Liver (tissue), 9 donors: Measurements from ENCODE around the gene PCNA. TPM values are rescaled to one million over a fixed set of nuclear protein-coding genes. Genes with fewer than 3 reads are reported as not detected.
"Not testable (repeated sequence)": the region's sequence is repeated elsewhere in the genome, so short reads cannot be mapped to it uniquely, and the experiment has no call there.

ENCODE experiments used
- DNase-seq: peaks from one replicate; pipeline ENCODE4 v3.0.0-alpha.2; 2017; ENCODE audit warnings: low spot score
- H3K27ac ChIP-seq, 2 donors: one replicate each; pipeline ENCODE4 v1.7.0; 2013; ENCODE audit warnings: inconsistent platforms in 2 of 2, low read length in 2 of 2, control low read depth in 1 of 2, low read depth in 1 of 2, mild to moderate bottlenecking in 1 of 2
- H3K27me3 ChIP-seq, 4 donors: one replicate each; pipeline versions ENCODE4 v1.6.1 to v1.7.0; 2013; ENCODE audit warnings: low read length in 3 of 4, inconsistent platforms in 1 of 4, mild to moderate bottlenecking in 1 of 4, moderate library complexity in 1 of 4; ENCODE audit not compliant: control insufficient read depth in 4 of 4, insufficient read depth in 4 of 4
- H3K36me3 ChIP-seq, 4 donors: one replicate each; pipeline versions ENCODE4 v1.6.1 to v1.7.0; 2013; ENCODE audit warnings: low read length in 3 of 4, mild to moderate bottlenecking in 3 of 4, low read depth in 1 of 4, moderate library complexity in 1 of 4; ENCODE audit not compliant: control insufficient read depth in 4 of 4, insufficient read depth in 3 of 4
- H3K4me1 ChIP-seq, 4 donors: one replicate each; pipeline versions ENCODE4 v1.6.1 to v1.7.0; 2013; ENCODE audit warnings: low read length in 3 of 4, mild to moderate bottlenecking in 3 of 4, moderate library complexity in 1 of 4; ENCODE audit not compliant: control insufficient read depth in 4 of 4, insufficient read depth in 4 of 4
- H3K4me3 ChIP-seq, 3 donors: one replicate each; pipeline versions ENCODE4 v1.6.1 to v1.7.0; 2013; ENCODE audit warnings: low read length in 3 of 3, control low read depth in 1 of 3, low read depth in 1 of 3, mild to moderate bottlenecking in 1 of 3
- H3K9ac ChIP-seq, 2 donors: one replicate each; pipeline ENCODE4 v1.7.0; 2013; ENCODE audit warnings: low read length in 2 of 2, mild to moderate bottlenecking in 2 of 2, moderate library complexity in 2 of 2, control low read depth in 1 of 2, low read depth in 1 of 2
- H3K9me3 ChIP-seq, 4 donors: one replicate each; pipeline versions ENCODE4 v1.6.1 to v1.7.0; 2013; ENCODE audit warnings: low read length in 3 of 4; ENCODE audit not compliant: control insufficient read depth in 4 of 4
- CTCF ChIP-seq: fragments of 150-350 bp; IDR thresholded peaks from 2 replicates; pipeline ENCODE4 v1.5.1; 2017; ENCODE audit warnings: improper control_type of control experiment, low read depth, low read length; ENCODE audit not compliant: missing input control
- GABPA ChIP-seq, 2 donors: IDR thresholded peaks in 1 of 2; conservative IDR thresholded peaks in 1 of 2; 2 replicates each; pipeline ENCODE4 v1.6.1; 2016; ENCODE audit warnings: antibody characterized with exemption in 2 of 2, mild to moderate bottlenecking in 1 of 2, moderate library complexity in 1 of 2
- HNF4A ChIP-seq, 2 donors: conservative IDR thresholded peaks; 2 replicates each; pipeline ENCODE4 v1.6.1; 2016; ENCODE audit warnings: antibody characterized with exemption in 2 of 2, mild to moderate bottlenecking in 2 of 2
- HNF4G ChIP-seq: IDR thresholded peaks from 2 replicates; pipeline ENCODE4 v1.6.1; 2016; ENCODE audit warnings: antibody characterized with exemption
- MAX ChIP-seq: IDR thresholded peaks from 2 replicates; pipeline ENCODE4 v1.6.1; 2016; ENCODE audit warnings: antibody characterized with exemption
- NR2F2 ChIP-seq: IDR thresholded peaks from 2 replicates; pipeline ENCODE4 v1.6.1; 2016; ENCODE audit warnings: antibody characterized with exemption
- RAD21 ChIP-seq, 2 donors: IDR thresholded peaks; 2 replicates each; pipeline ENCODE4 v1.6.1; 2016; ENCODE audit warnings: antibody characterized with exemption in 2 of 2, mild to moderate bottlenecking in 2 of 2
- RXRA ChIP-seq, 2 donors: IDR thresholded peaks; 2 replicates each; pipeline ENCODE4 v1.6.1; 2017 to 2018; ENCODE audit warnings: antibody characterized with exemption in 2 of 2, mild to moderate bottlenecking in 1 of 2
- TAF1 ChIP-seq: conservative IDR thresholded peaks from 2 replicates; pipeline ENCODE4 v1.6.1; 2016; ENCODE audit warnings: antibody characterized with exemption, mild to moderate bottlenecking
- YY1 ChIP-seq: IDR thresholded peaks from 2 replicates; pipeline ENCODE4 v1.6.1; 2016; ENCODE audit warnings: antibody characterized with exemption, mild to moderate bottlenecking
- WGBS: extraction: QIAGEN DNeasy Blood & Tissue Kit; methylation state at CpG from one replicate; pipeline ENCODE4 v1.1.7; 2013; 5-methylcytosine and 5-hydroxymethylcytosine counted together
- polyA plus RNA-seq, 2 donors: library from polyadenylated mRNA; stranded (reverse) in 1 of 2; unstranded in 1 of 2; fragments of 200-250 nt in 1 of 2; fragments of >200 nt in 1 of 2; fragmentation: Nextera tagmentation in 1 of 2; extraction: Ambion mirVana in 1 of 2; gene quantifications; one replicate each; pipeline versions ENCODE4 v1.2.1 to v1.2.3, GENCODE V29; 2013 to 2015
- total RNA-seq, 2 donors: library from RNA; depleted of rRNA; stranded (reverse); fragments of >200 nt; gene quantifications; one replicate each; pipeline ENCODE4 v1.2.3, GENCODE V29; 2014
- donor health status: healthy.
- donor health status: healthy.
- donor health status: healthy.
- donor health status: healthy.
- donor health status: healthy.

The PCNA gene
- total and polyA plus RNA-seq, 4 donors, result 14.1 to 161 (median 23.8) TPM

GRCh38 chr20:5080384-5080877 lies 39.3 kb downstream of the PCNA start:
- H3K4me1 ChIP-seq, result no peaks in the 10 kb centered on the region
- H3K4me3 ChIP-seq, result no peak overlapping the region
- no peak overlapping the region for H3K9ac ChIP-seq
- no peaks in the 10 kb centered on the region for H3K27me3 ChIP-seq
- WGBS, result 82% methylated on average over 10 of the region's 10 CpGs
- no peaks in the 10 kb centered on the region for H3K9me3 ChIP-seq
- peak overlapping the region; percentile 55 to 74 for H3K27ac ChIP-seq
- no peaks in the 10 kb centered on the region for H3K36me3 ChIP-seq
- no peak for DNase-seq
- no peak for TF ChIP-seq HNF4A (conservative IDR thresholded peaks at IDR 0.05)
- TF ChIP-seq YY1, result peak; percentile 29
- TF ChIP-seq GABPA (IDR thresholded peaks at IDR 0.05 in 1 of 2, conservative IDR thresholded peaks at IDR 0.05 in 1 of 2), result no peak
- TF ChIP-seq NR2F2, result no peak
- TF ChIP-seq TAF1, result no peak

GRCh38 chr20:5078399-5078958 lies 41.3 kb downstream of the PCNA start:
- peak overlapping the region; percentile 68 to 77 for H3K27ac ChIP-seq
- H3K9me3 ChIP-seq, result no peaks in the 10 kb centered on the region
- H3K27me3 ChIP-seq, result no peaks in the 10 kb centered on the region
- no peak for DNase-seq
- TF ChIP-seq YY1 (no peak), RXRA (IDR thresholded peaks at IDR 0.05) (peak in 1 of 2 donors; percentile 5), TAF1 (no peak), GABPA (IDR thresholded peaks at IDR 0.05 in 1 of 2, conservative IDR thresholded peaks at IDR 0.05 in 1 of 2) (no peak), NR2F2 (no peak), MAX (peak; percentile 32), RAD21 (IDR thresholded peaks at IDR 0.05) (peak in 1 of 2 donors; percentile 24)
- H3K36me3 ChIP-seq, result no peaks in the 10 kb centered on the region
- 54% methylated on average over 11 of the region's 11 CpGs for WGBS
- H3K4me1 ChIP-seq, result peaks cover 0 to 5% (median 3%) of the 10 kb centered on the region in 4 donors
- H3K9ac ChIP-seq, result peak overlapping the region; percentile 49
- peak overlapping the region in 1 of 3 donors; percentile 35 for H3K4me3 ChIP-seq

- Histone ChIP-seq H3K9ac (peak overlapping the region; percentile 49), H3K27ac (peak overlapping the region; percentile 68 to 77), H3K4me3 (no peak overlapping the region), H3K9me3 (no peaks in the 10 kb centered on the region), H3K36me3 (no peaks in the 10 kb centered on the region), H3K4me1 (peaks cover 3 to 11% (median 7%) of the 10 kb centered on the region in 4 donors), H3K27me3 (no peaks in the 10 kb centered on the region)
- TF ChIP-seq RXRA (IDR thresholded peaks at IDR 0.05), result no peak
- TF ChIP-seq CTCF, result no peak
- no peak for TF ChIP-seq TAF1
- no peak for TF ChIP-seq HNF4G
- TF ChIP-seq MAX, result no peak
- 75% methylated on average over 4 of the region's 4 CpGs for WGBS
- DNase-seq, result no peak
Observed at GRCh38 chr20:5077761-5078387, 41.9 kb downstream of the PCNA start.

GRCh38 chr20:5076913-5077312 lies 42.8 kb downstream of the PCNA start:
- H3K9me3 ChIP-seq, H3K27ac ChIP-seq, H3K27me3 ChIP-seq, H3K4me3 ChIP-seq, DNase-seq, H3K36me3 ChIP-seq, H3K9ac ChIP-seq: not testable (repeated sequence)
- 96% methylated on average over 2 of the region's 2 CpGs for WGBS
- peaks cover 4 to 13% (median 8%) of the 10 kb centered on the region in 4 donors for H3K4me1 ChIP-seq
